HG03097 (cell line): ENCODE data around the gene TRAM2.

Experiments
- ATAC-seq: cut with Tn5 transposase; IDR thresholded peaks from one replicate; pipeline ENCODE4 v1.9.1; 2021; ENCODE audit not compliant: unreplicated experiment, low FRiP score

The TRAM2 gene

GRCh38 chr6:52571099-52571755, 5.6 kb downstream of the TRAM2 start:
- ATAC-seq: no peak

- no peak for ATAC-seq
These were observed 6.6 kb downstream of the TRAM2 start for GRCh38 chr6:52570291-52570700.

GRCh38 chr6:52568320-52568719, 8.5 kb downstream of the TRAM2 start:
- ATAC-seq: no peak

- ATAC-seq: no peak
These were observed 10.0 kb downstream of the TRAM2 start for GRCh38 chr6:52566853-52567279.

- ATAC-seq: no peak
These were observed 10.7 kb downstream of the TRAM2 start for GRCh38 chr6:52566201-52566600.

GRCh38 chr6:52564856-52565255, 12.0 kb downstream of the TRAM2 start:
- no peak for ATAC-seq

- ATAC-seq: no peak
These were observed 13.9 kb downstream of the TRAM2 start for GRCh38 chr6:52562911-52563310.

GRCh38 chr6:52560462-52560861, 16.4 kb downstream of the TRAM2 start:
- ATAC-seq: no peak

GRCh38 chr6:52558266-52559000, 18.4 kb downstream of the TRAM2 start:
- ATAC-seq: no peak

GRCh38 chr6:52557389-52558265, 19.2 kb downstream of the TRAM2 start:
- no peak for ATAC-seq

- ATAC-seq: no peak
These were observed 21.2 kb downstream of the TRAM2 start for GRCh38 chr6:52555518-52556233.

GRCh38 chr6:52554684-52555280, 22.1 kb downstream of the TRAM2 start:
- no peak for ATAC-seq

GRCh38 chr6:52553719-52554118, 23.1 kb downstream of the TRAM2 start:
- no peak for ATAC-seq

- ATAC-seq: no peak
These were observed 23.7 kb downstream of the TRAM2 start for GRCh38 chr6:52553158-52553557.

GRCh38 chr6:52552278-52552643, 24.6 kb downstream of the TRAM2 start:
- ATAC-seq: peak; percentile 79

- ATAC-seq: no peak
These were observed 25.2 kb downstream of the TRAM2 start for GRCh38 chr6:52551483-52552277.

- no peak for ATAC-seq
These were observed 26.0 kb downstream of the TRAM2 start for GRCh38 chr6:52550870-52551269.

- no peak for ATAC-seq
These were observed 26.8 kb downstream of the TRAM2 start for GRCh38 chr6:52550014-52550575.

GRCh38 chr6:52549428-52549827, 27.4 kb downstream of the TRAM2 start:
- ATAC-seq: no peak
